ENCODE measurements around the gene PORCN. TPM values are rescaled to one million over a fixed set of nuclear protein-coding genes. Genes with fewer than 3 reads are reported as not detected.

Gene PORCN
- total RNA-seq, 2 donors from 2014 or later, result 51.1 to 54.4 TPM

- Histone ChIP-seq H3K27ac (ENCODE audit: low read depth, low read length) (no peak overlapping the region), H3K36me3 (ENCODE audit: control insufficient read depth, insufficient read depth, low read length) (no peaks in the 10 kb centered on the region), H3K9ac (ENCODE audit: extremely low read depth, low read length, poor library complexity, severe bottlenecking) (no peak overlapping the region), H3K9me3 (ENCODE audit: control insufficient read depth, low read length) (no peaks in the 10 kb centered on the region), H3K4me1 (ENCODE audit: control insufficient read depth, insufficient read depth, low read length) (no peaks in the 10 kb centered on the region), H3K27me3 (ENCODE audit: control insufficient read depth, insufficient read depth, low read length, poor library complexity, severe bottlenecking) (no peaks in the 10 kb centered on the region), H3K4me3 (ENCODE audit: low read length) (no peak overlapping the region)
- Mint-ChIP-seq H3K36me3 (ENCODE audit: low read depth) (no peaks in the 10 kb centered on the region), H3K27me3 (ENCODE audit: insufficient read depth) (no peaks in the 10 kb centered on the region), H3K4me3 (no peak overlapping the region), H3K4me1 (no peaks in the 10 kb centered on the region), H3K27ac (no peak overlapping the region), H3K9me3 (peaks cover 69% of the 10 kb centered on the region)
- no peak for DNase-seq
- 69% methylated on average over 6 of the region's 6 CpGs; no CpG with 5 or more reads in 1 of the 2 experiments for WGBS, 2 experiments (ENCODE audit: insufficient coverage in 1 of 2, insufficient read length in 1 of 2)
- no peak for TF ChIP-seq CTCF (conservative IDR thresholded peaks at IDR 0.05)
Measured at GRCh38 chrX:48498374-48498809, 10.4 kb upstream of the PORCN start.

GRCh38 chrX:48504261-48504660 is 4.5 kb upstream of the PORCN start:
- H3K4me3 Mint-ChIP-seq, result no peak overlapping the region
- WGBS, 2 experiments (ENCODE audit: insufficient coverage in 1 of 2, insufficient read length in 1 of 2), result 96 to 100% methylated on average over 1 to 5 of the region's 7 CpGs
- H3K36me3 ChIP-seq (ENCODE audit: control insufficient read depth, insufficient read depth, low read length), result no peaks in the 10 kb centered on the region
- no peaks in the 10 kb centered on the region for H3K36me3 Mint-ChIP-seq (ENCODE audit: low read depth)
- H3K9me3 Mint-ChIP-seq, result peaks cover 57% of the 10 kb centered on the region
- no peak for TF ChIP-seq CTCF (conservative IDR thresholded peaks at IDR 0.05)
- DNase-seq, result no peak
- H3K27me3 ChIP-seq (ENCODE audit: control insufficient read depth, insufficient read depth, low read length, poor library complexity, severe bottlenecking), result no peaks in the 10 kb centered on the region
- H3K27ac ChIP-seq (ENCODE audit: low read depth, low read length), result no peak overlapping the region
- H3K9ac ChIP-seq (ENCODE audit: extremely low read depth, low read length, poor library complexity, severe bottlenecking), result no peak overlapping the region
- no peaks in the 10 kb centered on the region for H3K9me3 ChIP-seq (ENCODE audit: control insufficient read depth, low read length)
- no peak overlapping the region for H3K4me3 ChIP-seq (ENCODE audit: low read length)
- peaks cover 4% of the 10 kb centered on the region for H3K4me1 Mint-ChIP-seq
- H3K4me1 ChIP-seq (ENCODE audit: control insufficient read depth, insufficient read depth, low read length), result no peaks in the 10 kb centered on the region
- no peaks in the 10 kb centered on the region for H3K27me3 Mint-ChIP-seq (ENCODE audit: insufficient read depth)
- no peak overlapping the region for H3K27ac Mint-ChIP-seq

GRCh38 chrX:48505481-48505880 is 3.3 kb upstream of the PORCN start:
- H3K4me3 Mint-ChIP-seq, result no peak overlapping the region
- 81 to 100% methylated on average over 1 to 4 of the region's 5 CpGs for WGBS, 2 experiments (ENCODE audit: insufficient coverage in 1 of 2, insufficient read length in 1 of 2)
- H3K27me3 ChIP-seq (ENCODE audit: control insufficient read depth, insufficient read depth, low read length, poor library complexity, severe bottlenecking), result no peaks in the 10 kb centered on the region
- peaks cover 6% of the 10 kb centered on the region for H3K36me3 ChIP-seq (ENCODE audit: control insufficient read depth, insufficient read depth, low read length)
- H3K27ac Mint-ChIP-seq, result peak overlapping the region; percentile 79
- no peaks in the 10 kb centered on the region for H3K4me1 ChIP-seq (ENCODE audit: control insufficient read depth, insufficient read depth, low read length)
- no peaks in the 10 kb centered on the region for H3K27me3 Mint-ChIP-seq (ENCODE audit: insufficient read depth)
- H3K9ac ChIP-seq (ENCODE audit: extremely low read depth, low read length, poor library complexity, severe bottlenecking), result no peak overlapping the region
- H3K9me3 ChIP-seq (ENCODE audit: control insufficient read depth, low read length), result no peaks in the 10 kb centered on the region
- H3K4me3 ChIP-seq (ENCODE audit: low read length), result no peak overlapping the region
- H3K36me3 Mint-ChIP-seq (ENCODE audit: low read depth), result peaks cover 4% of the 10 kb centered on the region
- TF ChIP-seq CTCF (conservative IDR thresholded peaks at IDR 0.05), result no peak
- no peak overlapping the region for H3K27ac ChIP-seq (ENCODE audit: low read depth, low read length)
- DNase-seq, result no peak
- H3K9me3 Mint-ChIP-seq, result peaks cover 58% of the 10 kb centered on the region
- H3K4me1 Mint-ChIP-seq, result peaks cover 8% of the 10 kb centered on the region

Measured in endodermal cell (in vitro differentiated cells).